Measurements from ENCODE around the gene MRPL4. TPM values are rescaled to one million over a fixed set of nuclear protein-coding genes. Genes with fewer than 3 reads are reported as not detected.

Gene MRPL4
- total and polyA plus RNA-seq, 4 donors: 21.5 to 74.8 (median 33.7) TPM

DNA sequence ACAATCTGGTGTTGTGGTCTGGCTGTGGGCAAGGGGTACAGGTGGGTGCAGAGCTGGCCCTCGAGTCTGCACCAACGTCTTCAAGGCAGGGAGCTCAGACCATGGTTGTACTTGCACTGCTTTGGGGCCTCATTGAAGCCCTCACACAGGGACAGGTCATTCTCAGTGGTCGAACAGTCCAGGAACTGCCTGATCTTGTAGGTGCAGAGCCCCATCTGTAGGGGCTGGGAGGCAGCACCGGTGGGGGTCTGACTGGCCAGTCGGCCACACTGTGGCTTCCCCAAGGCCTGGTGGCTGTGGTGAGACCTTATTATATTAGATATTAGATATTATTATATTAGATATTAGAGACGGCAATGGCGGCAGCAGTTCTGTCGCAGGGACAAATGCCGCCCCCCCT, 34.9 kb upstream of the MRPL4 start:
- Histone ChIP-seq H3K27me3 (ENCODE audit: control insufficient read depth in 4 of 4, insufficient read depth in 4 of 4, low read length in 3 of 4) (no peaks in the 10 kb centered on the region), H3K9ac (ENCODE audit: low read depth in 1 of 2, low read length in 2 of 2) (no peak overlapping the region), H3K9me3 (ENCODE audit: control insufficient read depth in 4 of 4, low read length in 3 of 4) (no peaks in the 10 kb centered on the region), H3K27ac (ENCODE audit: low read depth in 1 of 2, low read length in 2 of 2) (no peak overlapping the region), H3K36me3 (ENCODE audit: control insufficient read depth in 4 of 4, insufficient read depth in 3 of 4, low read depth in 1 of 4, low read length in 3 of 4) (peaks cover 0 to under 1% (median 0%) of the 10 kb centered on the region in 4 donors), H3K4me3 (ENCODE audit: low read depth in 1 of 3, low read length in 3 of 3) (no peak overlapping the region), H3K4me1 (ENCODE audit: control insufficient read depth in 4 of 4, insufficient read depth in 4 of 4, low read length in 3 of 4) (peaks cover 0 to 5% (median 2%) of the 10 kb centered on the region in 4 donors)
- DNase-seq (ENCODE audit: low spot score): no peak
- TF ChIP-seq GABPA (IDR thresholded peaks at IDR 0.05 in 1 of 2, conservative IDR thresholded peaks at IDR 0.05 in 1 of 2) (no peak), FOXA2 (IDR thresholded peaks at IDR 0.05) (no peak), JUND (IDR thresholded peaks at IDR 0.05) (no peak), TAF1 (conservative IDR thresholded peaks at IDR 0.05) (no peak), NR2F2 (IDR thresholded peaks at IDR 0.05) (no peak), SP1 (IDR thresholded peaks at IDR 0.05) (no peak), FOXA1 (IDR thresholded peaks at IDR 0.05) (no peak), HNF4A (conservative IDR thresholded peaks at IDR 0.05) (no peak), RXRA (IDR thresholded peaks at IDR 0.05) (no peak), YY1 (IDR thresholded peaks at IDR 0.05) (no peak), RAD21 (IDR thresholded peaks at IDR 0.05) (no peak), EGR1 (IDR thresholded peaks at IDR 0.05; ENCODE audit: low read depth in 2 of 2) (no peak), HNF4G (IDR thresholded peaks at IDR 0.05) (no peak)
- TF ChIP-seq, protein P1, sequence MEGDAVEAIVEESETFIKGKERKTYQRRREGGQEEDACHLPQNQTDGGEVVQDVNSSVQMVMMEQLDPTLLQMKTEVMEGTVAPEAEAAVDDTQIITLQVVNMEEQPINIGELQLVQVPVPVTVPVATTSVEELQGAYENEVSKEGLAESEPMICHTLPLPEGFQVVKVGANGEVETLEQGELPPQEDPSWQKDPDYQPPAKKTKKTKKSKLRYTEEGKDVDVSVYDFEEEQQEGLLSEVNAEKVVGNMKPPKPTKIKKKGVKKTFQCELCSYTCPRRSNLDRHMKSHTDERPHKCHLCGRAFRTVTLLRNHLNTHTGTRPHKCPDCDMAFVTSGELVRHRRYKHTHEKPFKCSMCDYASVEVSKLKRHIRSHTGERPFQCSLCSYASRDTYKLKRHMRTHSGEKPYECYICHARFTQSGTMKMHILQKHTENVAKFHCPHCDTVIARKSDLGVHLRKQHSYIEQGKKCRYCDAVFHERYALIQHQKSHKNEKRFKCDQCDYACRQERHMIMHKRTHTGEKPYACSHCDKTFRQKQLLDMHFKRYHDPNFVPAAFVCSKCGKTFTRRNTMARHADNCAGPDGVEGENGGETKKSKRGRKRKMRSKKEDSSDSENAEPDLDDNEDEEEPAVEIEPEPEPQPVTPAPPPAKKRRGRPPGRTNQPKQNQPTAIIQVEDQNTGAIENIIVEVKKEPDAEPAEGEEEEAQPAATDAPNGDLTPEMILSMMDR (IDR thresholded peaks at IDR 0.05; ENCODE audit: low read depth, low read length, missing input control): no peak
- TF ChIP-seq, protein P2, sequence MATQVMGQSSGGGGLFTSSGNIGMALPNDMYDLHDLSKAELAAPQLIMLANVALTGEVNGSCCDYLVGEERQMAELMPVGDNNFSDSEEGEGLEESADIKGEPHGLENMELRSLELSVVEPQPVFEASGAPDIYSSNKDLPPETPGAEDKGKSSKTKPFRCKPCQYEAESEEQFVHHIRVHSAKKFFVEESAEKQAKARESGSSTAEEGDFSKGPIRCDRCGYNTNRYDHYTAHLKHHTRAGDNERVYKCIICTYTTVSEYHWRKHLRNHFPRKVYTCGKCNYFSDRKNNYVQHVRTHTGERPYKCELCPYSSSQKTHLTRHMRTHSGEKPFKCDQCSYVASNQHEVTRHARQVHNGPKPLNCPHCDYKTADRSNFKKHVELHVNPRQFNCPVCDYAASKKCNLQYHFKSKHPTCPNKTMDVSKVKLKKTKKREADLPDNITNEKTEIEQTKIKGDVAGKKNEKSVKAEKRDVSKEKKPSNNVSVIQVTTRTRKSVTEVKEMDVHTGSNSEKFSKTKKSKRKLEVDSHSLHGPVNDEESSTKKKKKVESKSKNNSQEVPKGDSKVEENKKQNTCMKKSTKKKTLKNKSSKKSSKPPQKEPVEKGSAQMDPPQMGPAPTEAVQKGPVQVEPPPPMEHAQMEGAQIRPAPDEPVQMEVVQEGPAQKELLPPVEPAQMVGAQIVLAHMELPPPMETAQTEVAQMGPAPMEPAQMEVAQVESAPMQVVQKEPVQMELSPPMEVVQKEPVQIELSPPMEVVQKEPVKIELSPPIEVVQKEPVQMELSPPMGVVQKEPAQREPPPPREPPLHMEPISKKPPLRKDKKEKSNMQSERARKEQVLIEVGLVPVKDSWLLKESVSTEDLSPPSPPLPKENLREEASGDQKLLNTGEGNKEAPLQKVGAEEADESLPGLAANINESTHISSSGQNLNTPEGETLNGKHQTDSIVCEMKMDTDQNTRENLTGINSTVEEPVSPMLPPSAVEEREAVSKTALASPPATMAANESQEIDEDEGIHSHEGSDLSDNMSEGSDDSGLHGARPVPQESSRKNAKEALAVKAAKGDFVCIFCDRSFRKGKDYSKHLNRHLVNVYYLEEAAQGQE (IDR thresholded peaks at IDR 0.05): no peak
- TF ChIP-seq, protein P3, sequence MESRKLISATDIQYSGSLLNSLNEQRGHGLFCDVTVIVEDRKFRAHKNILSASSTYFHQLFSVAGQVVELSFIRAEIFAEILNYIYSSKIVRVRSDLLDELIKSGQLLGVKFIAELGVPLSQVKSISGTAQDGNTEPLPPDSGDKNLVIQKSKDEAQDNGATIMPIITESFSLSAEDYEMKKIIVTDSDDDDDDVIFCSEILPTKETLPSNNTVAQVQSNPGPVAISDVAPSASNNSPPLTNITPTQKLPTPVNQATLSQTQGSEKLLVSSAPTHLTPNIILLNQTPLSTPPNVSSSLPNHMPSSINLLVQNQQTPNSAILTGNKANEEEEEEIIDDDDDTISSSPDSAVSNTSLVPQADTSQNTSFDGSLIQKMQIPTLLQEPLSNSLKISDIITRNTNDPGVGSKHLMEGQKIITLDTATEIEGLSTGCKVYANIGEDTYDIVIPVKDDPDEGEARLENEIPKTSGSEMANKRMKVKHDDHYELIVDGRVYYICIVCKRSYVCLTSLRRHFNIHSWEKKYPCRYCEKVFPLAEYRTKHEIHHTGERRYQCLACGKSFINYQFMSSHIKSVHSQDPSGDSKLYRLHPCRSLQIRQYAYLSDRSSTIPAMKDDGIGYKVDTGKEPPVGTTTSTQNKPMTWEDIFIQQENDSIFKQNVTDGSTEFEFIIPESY (IDR thresholded peaks at IDR 0.05): no peak
- TF ChIP-seq, protein P4, sequence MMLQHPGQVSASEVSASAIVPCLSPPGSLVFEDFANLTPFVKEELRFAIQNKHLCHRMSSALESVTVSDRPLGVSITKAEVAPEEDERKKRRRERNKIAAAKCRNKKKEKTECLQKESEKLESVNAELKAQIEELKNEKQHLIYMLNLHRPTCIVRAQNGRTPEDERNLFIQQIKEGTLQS (IDR thresholded peaks at IDR 0.05): no peak
- TF ChIP-seq, protein P5, sequence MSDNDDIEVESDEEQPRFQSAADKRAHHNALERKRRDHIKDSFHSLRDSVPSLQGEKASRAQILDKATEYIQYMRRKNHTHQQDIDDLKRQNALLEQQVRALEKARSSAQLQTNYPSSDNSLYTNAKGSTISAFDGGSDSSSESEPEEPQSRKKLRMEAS (IDR thresholded peaks at IDR 0.05): no peak
- 91% methylated on average over 9 of the region's 9 CpGs for WGBS

Measured in liver (tissue), 9 donors.